Astrocyte (in vitro differentiated cells and primary cell): ENCODE results near the gene IGF1R.

Experiments used
- CTCF ChIP-seq: IDR thresholded peaks from 2 replicates; pipeline ENCODE4 v1.5.1; 2011; ENCODE audit warnings: low read depth, mild to moderate bottlenecking, inconsistent platforms, low read length, moderate library complexity; ENCODE audit not compliant: insufficient read depth
- EZH2 ChIP-seq: IDR thresholded peaks from 2 replicates; pipeline ENCODE4 v1.6.1; 2012; ENCODE audit warnings: mild to moderate bottlenecking, low read length, inconsistent platforms; ENCODE audit not compliant: insufficient read depth

DNA sequence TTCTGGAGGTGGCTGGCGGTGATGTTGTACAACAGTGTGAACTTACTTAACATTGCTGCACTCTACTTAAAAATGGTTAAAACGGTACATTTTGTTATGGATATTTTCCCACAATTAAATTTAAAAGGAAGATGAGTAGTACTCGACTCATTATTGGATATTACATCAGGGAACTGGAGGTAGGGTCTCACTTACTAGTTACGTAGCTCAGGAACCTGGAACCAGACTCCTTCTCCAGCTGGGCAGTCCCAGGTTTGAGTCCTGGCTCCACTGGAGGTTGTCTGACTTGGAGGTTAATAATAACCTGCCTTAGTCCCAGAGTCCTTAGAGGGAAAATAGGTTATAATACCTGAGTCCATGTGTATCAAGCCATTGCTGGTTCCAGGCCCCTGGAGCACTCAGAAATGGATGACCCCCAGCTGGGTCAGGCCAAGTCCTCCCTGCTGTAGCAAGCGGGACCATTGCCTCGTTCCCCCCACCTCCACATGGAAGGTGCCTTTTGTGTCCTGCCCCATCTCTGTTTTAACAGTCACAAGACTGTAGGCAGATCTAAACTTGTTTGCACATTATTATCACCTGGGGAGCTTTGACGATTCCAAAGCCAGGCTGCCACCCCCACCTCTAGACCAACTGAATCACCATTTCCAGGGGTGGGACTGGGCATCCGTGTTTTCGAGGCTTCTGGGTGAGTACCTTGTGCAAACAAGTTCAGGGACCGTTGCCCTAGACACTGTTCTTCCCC lies 126.6 kb downstream of the IGF1R start:
- TF ChIP-seq CTCF (no peak), EZH2 (no peak)
